NB4 (cell line): ENCODE results near the gene RIPK4.

ENCODE experiments used
- DNase-seq: peaks from one replicate; pipeline ENCODE4 v3.0.0; 2010; ENCODE audit warnings: low read depth
- H3K4me3 ChIP-seq: one replicate; pipeline ENCODE4 v1.5.1; 2011; ENCODE audit warnings: mild to moderate bottlenecking, low read depth, low read length, moderate library complexity
- MAX ChIP-seq: IDR thresholded peaks from 2 replicates; pipeline ENCODE4 v1.6.1; 2011; ENCODE audit warnings: low read depth, low read length
- MYC ChIP-seq: IDR thresholded peaks from 2 replicates; pipeline ENCODE4 v1.6.1; 2011; ENCODE audit warnings: low read depth, low read length
- POLR2A ChIP-seq: IDR thresholded peaks from 2 replicates; pipeline ENCODE4 v1.6.1; 2011; ENCODE audit warnings: mild to moderate bottlenecking; ENCODE audit not compliant: insufficient read length; ENCODE audit errors: extremely low read depth
- TF ChIP-seq, protein P1 (sequence below): IDR thresholded peaks from one replicate; pipeline ENCODE4 v1.5.1; 2012; ENCODE audit warnings: low read depth, low read length

RIPK4 gene

GRCh38 chr21:41780337-41781049, 13.6 kb upstream of the RIPK4 start:
- no peak for DNase-seq
- H3K4me3 ChIP-seq = no peak overlapping the region
- TF ChIP-seq MYC (no peak), MAX (no peak), POLR2A (no peak)
- TF ChIP-seq, protein P1, sequence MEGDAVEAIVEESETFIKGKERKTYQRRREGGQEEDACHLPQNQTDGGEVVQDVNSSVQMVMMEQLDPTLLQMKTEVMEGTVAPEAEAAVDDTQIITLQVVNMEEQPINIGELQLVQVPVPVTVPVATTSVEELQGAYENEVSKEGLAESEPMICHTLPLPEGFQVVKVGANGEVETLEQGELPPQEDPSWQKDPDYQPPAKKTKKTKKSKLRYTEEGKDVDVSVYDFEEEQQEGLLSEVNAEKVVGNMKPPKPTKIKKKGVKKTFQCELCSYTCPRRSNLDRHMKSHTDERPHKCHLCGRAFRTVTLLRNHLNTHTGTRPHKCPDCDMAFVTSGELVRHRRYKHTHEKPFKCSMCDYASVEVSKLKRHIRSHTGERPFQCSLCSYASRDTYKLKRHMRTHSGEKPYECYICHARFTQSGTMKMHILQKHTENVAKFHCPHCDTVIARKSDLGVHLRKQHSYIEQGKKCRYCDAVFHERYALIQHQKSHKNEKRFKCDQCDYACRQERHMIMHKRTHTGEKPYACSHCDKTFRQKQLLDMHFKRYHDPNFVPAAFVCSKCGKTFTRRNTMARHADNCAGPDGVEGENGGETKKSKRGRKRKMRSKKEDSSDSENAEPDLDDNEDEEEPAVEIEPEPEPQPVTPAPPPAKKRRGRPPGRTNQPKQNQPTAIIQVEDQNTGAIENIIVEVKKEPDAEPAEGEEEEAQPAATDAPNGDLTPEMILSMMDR = no peak

DNA sequence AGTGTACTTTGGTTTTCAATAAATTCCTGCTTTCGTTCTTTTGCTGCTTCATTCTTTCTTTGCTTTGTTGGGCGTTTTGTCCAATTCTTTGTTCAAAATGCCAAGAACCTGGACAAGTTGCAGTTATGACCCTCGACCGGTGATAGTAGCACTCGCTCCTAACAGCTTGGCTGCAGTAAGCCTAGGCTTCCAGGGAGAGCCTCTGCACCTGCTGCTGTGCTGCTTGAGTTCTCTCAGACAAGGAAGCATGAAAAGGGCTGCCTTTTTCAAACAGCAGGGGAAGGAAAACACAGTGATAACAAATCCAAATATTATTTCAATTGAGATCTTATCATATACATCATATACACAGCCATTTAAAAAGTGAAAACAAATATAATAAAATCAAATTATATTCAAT, 12.8 kb upstream of the RIPK4 start:
- no peak overlapping the region for H3K4me3 ChIP-seq
- TF ChIP-seq MYC (no peak), MAX (no peak), POLR2A (no peak)
- TF ChIP-seq, protein P1 = no peak
- DNase-seq = no peak

DNA sequence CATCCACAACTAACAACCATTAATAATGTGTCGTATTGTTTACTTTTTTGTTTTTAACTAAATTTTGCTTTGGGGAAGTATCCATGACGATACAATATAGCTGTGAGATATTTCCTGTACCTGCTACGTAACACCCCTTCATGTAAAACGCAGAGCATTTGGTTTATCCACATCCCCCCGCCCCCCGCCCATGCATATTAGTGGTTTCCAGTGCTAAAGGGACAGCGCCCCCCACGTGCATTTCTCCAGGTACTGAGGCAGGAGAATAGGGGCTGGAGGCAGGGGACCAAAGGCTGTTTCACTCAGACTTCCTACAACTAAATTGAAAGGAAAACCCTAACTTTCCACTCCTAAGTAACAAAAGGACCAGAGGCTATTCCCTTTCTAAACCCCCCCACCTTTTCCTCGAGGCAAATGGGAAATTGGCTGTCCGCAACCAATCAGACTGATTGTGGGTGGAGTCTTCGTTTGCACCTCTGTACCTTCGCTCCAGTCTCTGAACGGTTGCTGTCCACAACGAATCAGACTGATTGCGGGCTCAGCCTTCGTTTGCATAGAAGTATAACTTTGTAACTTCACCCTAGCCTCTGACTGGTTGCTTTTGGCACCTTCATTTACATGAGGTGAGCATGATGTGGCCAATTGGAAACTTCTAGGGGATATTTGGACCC, 12.2 kb upstream of the RIPK4 start:
- H3K4me3 ChIP-seq = no peak overlapping the region
- no peak for TF ChIP-seq POLR2A
- TF ChIP-seq, protein P1 = no peak
- no peak for TF ChIP-seq MAX
- TF ChIP-seq MYC = no peak
- no peak for DNase-seq

DNA sequence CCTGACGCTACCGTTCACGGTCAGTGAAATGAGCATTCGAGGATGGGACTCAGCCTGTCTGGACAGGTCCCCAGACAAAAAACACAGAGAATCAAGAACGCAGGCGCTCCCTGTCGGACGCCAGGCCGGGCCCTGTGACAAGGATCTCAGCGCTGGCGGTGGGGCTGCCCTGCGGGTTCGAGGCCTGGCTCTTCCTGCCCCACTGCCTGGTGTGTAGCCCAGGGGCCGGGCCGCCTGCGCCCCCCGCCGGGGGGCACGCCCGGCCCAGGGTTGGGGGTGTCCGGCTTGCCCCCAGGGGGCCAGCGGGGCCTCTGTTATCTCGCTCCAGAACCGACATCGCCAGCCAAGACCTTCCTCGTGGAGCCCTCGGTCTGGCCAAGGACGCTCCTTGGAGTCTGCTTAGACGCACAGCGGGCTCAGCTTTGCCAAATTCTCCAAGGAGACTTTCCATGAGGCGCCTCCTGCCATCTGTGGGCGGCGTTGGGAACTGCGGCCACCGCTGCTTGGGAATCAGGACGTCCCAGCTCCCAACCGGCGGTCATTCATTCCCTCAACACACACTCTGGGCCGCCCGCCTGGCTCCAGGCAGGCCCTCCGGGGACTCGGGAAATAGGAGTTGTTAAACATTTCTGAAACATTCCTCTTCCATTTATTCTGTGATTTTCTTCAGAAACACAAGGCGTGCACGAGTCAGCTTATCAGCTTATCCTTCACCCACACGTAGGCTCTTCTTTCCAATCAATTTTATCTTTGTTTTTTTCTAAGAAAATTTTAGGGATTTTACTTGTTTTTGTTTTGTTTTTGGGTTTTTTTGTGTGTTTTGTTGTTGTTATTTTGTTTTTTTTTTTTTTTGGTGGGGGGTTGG, 11.3 kb upstream of the RIPK4 start:
- no peak for TF ChIP-seq MYC
- TF ChIP-seq, protein P1 = peak; percentile 64

GRCh38 chr21:41776778-41777177, 9.9 kb upstream of the RIPK4 start:
- H3K4me3 ChIP-seq = no peak overlapping the region
- TF ChIP-seq, protein P1 = no peak
- no peak for TF ChIP-seq MYC
- no peak for TF ChIP-seq MAX
- TF ChIP-seq POLR2A = no peak
- DNase-seq = no peak

More for the DNA sequence above, 11.3 kb upstream of the RIPK4 start:
- peak; percentile 52 for DNase-seq
- no peak overlapping the region for H3K4me3 ChIP-seq
